ENCODE results near the gene PRKRA.

DNA sequence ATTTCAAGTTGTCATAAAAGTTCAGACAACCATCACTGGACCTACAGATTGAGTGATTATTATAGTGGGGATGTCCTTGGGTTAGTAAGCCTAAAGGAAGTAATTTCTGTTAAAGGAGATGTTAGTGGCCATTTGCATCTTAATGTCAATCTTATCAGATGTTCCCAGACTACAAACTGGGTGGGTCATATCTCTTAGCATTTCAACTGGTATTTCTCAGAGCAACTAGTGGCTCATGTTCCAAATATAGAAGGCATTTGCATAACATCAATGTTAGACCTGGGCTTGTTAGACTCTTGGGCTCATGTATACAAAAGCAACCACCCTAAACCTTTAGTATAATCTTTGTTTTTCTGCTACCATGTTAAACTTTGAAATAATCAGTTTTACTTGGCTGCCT is 47.2 kb upstream of the PRKRA start:
- TF ChIP-seq, protein P1, sequence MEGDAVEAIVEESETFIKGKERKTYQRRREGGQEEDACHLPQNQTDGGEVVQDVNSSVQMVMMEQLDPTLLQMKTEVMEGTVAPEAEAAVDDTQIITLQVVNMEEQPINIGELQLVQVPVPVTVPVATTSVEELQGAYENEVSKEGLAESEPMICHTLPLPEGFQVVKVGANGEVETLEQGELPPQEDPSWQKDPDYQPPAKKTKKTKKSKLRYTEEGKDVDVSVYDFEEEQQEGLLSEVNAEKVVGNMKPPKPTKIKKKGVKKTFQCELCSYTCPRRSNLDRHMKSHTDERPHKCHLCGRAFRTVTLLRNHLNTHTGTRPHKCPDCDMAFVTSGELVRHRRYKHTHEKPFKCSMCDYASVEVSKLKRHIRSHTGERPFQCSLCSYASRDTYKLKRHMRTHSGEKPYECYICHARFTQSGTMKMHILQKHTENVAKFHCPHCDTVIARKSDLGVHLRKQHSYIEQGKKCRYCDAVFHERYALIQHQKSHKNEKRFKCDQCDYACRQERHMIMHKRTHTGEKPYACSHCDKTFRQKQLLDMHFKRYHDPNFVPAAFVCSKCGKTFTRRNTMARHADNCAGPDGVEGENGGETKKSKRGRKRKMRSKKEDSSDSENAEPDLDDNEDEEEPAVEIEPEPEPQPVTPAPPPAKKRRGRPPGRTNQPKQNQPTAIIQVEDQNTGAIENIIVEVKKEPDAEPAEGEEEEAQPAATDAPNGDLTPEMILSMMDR (IDR thresholded peaks at IDR 0.05), result no peak
- TF ChIP-seq POLR2AphosphoS5 (IDR thresholded peaks at IDR 0.05; ENCODE audit: low read depth, low read length) (no peak), TCF7L2 (IDR thresholded peaks at IDR 0.05; ENCODE audit: low read depth, low read length) (no peak)

Measured in Panc1 (cell line).